NB4 (cell line): ENCODE data around the gene NCF4.

Experiments
- DNase-seq: peaks from one replicate; pipeline ENCODE4 v3.0.0; 2010; ENCODE audit warnings: low read depth
- H3K4me3 ChIP-seq: one replicate; pipeline ENCODE4 v1.5.1; 2011; ENCODE audit warnings: mild to moderate bottlenecking, low read depth, low read length, moderate library complexity
- MYC ChIP-seq: IDR thresholded peaks from 2 replicates; pipeline ENCODE4 v1.6.1; 2011; ENCODE audit warnings: low read depth, low read length
- POLR2A ChIP-seq: IDR thresholded peaks from 2 replicates; pipeline ENCODE4 v1.6.1; 2011; ENCODE audit warnings: mild to moderate bottlenecking; ENCODE audit not compliant: insufficient read length; ENCODE audit errors: extremely low read depth
- TF ChIP-seq, protein P1 (sequence below): IDR thresholded peaks from 2 replicates; pipeline ENCODE4 v1.6.1; 2011; ENCODE audit warnings: low read depth, low read length
- TF ChIP-seq, protein P2 (sequence below): IDR thresholded peaks from one replicate; pipeline ENCODE4 v1.5.1; 2012; ENCODE audit warnings: low read depth, low read length

Gene NCF4

DNA sequence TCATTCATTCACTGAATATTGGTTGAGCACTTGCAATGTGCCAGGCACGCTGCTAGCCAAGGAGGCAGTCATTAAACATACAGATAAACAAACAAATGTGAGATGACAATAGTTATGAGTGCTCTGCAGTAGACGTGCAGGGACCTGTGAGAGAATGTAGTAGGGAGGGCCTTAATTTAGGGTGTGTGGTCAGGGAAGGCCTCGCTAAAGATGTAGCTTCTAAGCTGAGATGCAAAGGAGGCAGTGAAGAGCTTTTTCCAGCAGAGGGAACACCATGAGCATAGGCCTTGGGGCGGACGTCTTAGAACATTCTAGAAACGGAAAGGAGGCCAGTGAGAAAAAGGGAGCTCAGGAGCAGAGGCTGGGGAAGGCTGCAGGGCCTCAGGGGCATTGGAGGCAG lies 789 bp upstream of the NCF4 start:
- no peak overlapping the region for H3K4me3 ChIP-seq
- TF ChIP-seq POLR2A (no peak), MYC (no peak)
- TF ChIP-seq, protein P1, sequence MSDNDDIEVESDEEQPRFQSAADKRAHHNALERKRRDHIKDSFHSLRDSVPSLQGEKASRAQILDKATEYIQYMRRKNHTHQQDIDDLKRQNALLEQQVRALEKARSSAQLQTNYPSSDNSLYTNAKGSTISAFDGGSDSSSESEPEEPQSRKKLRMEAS = no peak
- TF ChIP-seq, protein P2, sequence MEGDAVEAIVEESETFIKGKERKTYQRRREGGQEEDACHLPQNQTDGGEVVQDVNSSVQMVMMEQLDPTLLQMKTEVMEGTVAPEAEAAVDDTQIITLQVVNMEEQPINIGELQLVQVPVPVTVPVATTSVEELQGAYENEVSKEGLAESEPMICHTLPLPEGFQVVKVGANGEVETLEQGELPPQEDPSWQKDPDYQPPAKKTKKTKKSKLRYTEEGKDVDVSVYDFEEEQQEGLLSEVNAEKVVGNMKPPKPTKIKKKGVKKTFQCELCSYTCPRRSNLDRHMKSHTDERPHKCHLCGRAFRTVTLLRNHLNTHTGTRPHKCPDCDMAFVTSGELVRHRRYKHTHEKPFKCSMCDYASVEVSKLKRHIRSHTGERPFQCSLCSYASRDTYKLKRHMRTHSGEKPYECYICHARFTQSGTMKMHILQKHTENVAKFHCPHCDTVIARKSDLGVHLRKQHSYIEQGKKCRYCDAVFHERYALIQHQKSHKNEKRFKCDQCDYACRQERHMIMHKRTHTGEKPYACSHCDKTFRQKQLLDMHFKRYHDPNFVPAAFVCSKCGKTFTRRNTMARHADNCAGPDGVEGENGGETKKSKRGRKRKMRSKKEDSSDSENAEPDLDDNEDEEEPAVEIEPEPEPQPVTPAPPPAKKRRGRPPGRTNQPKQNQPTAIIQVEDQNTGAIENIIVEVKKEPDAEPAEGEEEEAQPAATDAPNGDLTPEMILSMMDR = no peak
- no peak for DNase-seq

DNA sequence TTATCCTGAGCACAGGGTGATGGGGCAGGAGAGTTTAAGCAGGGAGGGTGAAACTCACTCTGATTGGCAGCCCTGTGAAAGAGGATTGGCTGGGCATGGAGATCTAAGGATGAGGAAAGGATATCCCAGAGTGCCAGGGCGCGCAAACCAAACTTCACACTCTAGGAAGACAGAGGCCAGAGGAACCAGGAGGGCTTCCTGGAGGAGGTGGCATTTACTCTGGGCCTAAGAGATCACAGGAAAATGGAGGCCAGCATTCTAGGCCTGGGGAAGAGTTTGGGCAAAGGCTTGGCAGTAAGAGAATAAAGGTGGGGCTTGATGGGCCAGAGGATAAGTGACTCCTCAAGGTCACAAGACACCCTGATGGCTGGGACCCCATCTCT lies 377 bp upstream of the NCF4 start:
- H3K4me3 ChIP-seq = no peak overlapping the region
- DNase-seq = no peak
- no peak for TF ChIP-seq MYC
- TF ChIP-seq, protein P1 = no peak
- TF ChIP-seq, protein P2 = no peak
- no peak for TF ChIP-seq POLR2A

DNA sequence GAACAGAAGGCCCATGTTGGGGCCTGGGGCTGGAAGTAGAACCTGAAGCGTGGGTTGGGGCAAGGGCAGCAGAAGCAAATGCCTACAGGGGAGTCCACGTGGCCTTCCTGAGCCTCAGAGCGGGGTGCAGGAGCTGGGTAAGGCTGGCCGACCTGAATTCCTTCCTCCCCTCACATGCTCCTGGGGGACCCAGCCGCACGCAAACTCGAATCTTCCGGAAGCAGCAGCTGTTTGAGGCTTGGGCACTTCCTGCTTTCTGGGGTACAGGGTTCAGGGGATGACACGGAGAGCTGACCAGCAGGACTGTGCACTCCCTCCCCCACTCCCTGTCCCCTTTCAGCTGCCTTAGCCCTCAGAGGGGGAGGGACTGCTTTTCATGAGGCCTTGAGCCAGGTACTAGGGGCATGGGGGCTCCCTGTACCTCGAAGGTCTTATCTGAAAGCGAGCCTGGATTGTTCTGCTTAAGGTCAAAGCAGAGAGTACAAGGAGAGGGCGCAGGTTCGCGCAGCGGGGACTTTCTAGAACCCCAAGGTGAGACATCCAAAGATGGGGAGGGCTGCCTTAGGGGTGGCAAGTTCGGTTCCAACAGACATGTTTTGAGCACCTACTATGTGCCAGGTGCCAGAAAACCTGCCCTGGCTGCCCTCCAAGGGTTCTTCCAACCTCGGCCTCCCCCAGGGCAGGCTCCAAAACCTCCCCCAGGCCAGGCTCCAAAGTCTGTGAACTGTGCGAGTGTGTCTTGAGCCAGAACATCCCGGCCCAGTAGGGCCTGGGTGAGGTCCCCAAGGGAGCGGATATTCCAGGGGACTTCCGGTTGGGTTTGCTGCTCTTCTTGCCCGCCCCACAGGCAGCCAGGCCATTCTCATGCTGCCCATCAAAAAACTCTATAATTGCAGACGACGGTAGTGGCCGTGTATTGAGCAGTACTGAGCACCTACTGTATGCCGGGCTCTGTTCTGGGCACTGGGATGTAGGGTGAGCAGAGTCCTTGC lies 1.7 kb downstream of the NCF4 start:
- H3K4me3 ChIP-seq = peak overlapping the region; percentile 85
- TF ChIP-seq MYC = peak; percentile 82
- TF ChIP-seq, protein P2 = no peak
- TF ChIP-seq, protein P1 = peak; percentile 92
- TF ChIP-seq POLR2A = no peak
- peak; percentile 90 for DNase-seq

DNA sequence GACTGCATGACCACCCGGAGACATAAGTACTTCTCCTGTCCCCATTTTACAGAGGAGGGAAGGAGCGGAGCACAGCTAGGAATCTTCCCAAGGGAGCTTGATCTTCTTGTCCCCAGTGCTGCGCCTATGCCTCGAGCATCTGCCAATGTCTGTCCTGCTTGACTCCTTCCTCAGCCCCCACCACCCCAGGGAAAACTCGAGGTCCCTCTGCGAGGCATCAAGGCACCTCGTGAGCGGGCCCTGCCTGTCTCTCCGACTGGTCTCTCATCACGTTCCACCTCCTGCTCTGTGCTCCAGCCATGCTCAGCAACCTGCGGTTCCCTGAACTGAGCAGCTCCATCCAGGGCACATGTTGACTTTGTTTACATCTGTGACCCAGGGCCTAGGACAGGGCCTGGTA lies 2.5 kb downstream of the NCF4 start:
- TF ChIP-seq, protein P2 = no peak
- TF ChIP-seq, protein P1 = no peak
- TF ChIP-seq POLR2A = no peak
- H3K4me3 ChIP-seq = peak overlapping the region; percentile 7
- DNase-seq = no peak

DNA sequence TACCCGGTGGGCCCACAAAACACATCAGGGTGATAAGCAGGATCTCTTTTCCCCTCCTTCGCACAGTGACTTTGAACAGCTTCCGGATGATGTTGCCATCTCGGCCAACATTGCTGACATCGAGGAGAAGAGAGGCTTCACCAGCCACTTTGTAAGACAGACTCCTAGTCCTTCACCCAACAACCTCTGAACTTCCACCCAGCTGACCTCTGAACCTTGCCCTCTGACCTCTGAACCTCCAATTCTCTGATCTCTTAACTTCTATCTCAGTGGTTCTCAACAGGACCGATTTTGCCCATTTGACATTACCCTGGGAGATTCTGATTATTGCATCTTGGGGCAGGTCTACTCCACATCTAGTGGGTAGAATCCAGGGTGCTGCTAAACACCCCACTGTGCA lies 3.2 kb downstream of the NCF4 start:
- H3K4me3 ChIP-seq = no peak overlapping the region
- no peak for TF ChIP-seq MYC
- TF ChIP-seq, protein P2 = no peak
- DNase-seq = no peak
